GM19463 (cell line): ENCODE data around the gene GLYR1.
A peak's percentile ranks its signal among the peaks of the same experiment; 100 is the strongest.

Experiments used
- ATAC-seq: cut with Tn5 transposase; IDR thresholded peaks from one replicate; pipeline ENCODE4 v1.9.1; 2021; ENCODE audit warnings: mild to moderate bottlenecking, moderate library complexity; ENCODE audit not compliant: unreplicated experiment

Gene GLYR1

GRCh38 chr16:4811773-4812172, 35.3 kb downstream of the GLYR1 start:
- ATAC-seq, result no peak

- ATAC-seq, result no peak
Measured at GRCh38 chr16:4811242-4811641, 35.8 kb downstream of the GLYR1 start.

GRCh38 chr16:4806280-4806679, 40.8 kb downstream of the GLYR1 start:
- no peak for ATAC-seq

GRCh38 chr16:4805231-4805630, 41.9 kb downstream of the GLYR1 start:
- ATAC-seq, result no peak

- no peak for ATAC-seq
Measured at GRCh38 chr16:4803898-4804762, 43.0 kb downstream of the GLYR1 start.

GRCh38 chr16:4803401-4803844, 43.7 kb downstream of the GLYR1 start:
- ATAC-seq, result no peak

- ATAC-seq, result peak; percentile 94
Measured at GRCh38 chr16:4802659-4803287, 44.3 kb downstream of the GLYR1 start.

- ATAC-seq, result peak; percentile 52
Measured at GRCh38 chr16:4801962-4802658, 45.0 kb downstream of the GLYR1 start, which contains the start of gene ROGDI. ROGDI (minus strand) TSS chr16:4802633; CDS start chr16:4802571, 62 bp downstream.

- no peak for ATAC-seq
Measured at GRCh38 chr16:4801051-4801961, 45.8 kb downstream of the GLYR1 start.

GRCh38 chr16:4800290-4801041, 46.6 kb downstream of the GLYR1 start:
- ATAC-seq, result no peak

GRCh38 chr16:4799171-4799855, 47.8 kb downstream of the GLYR1 start:
- ATAC-seq, result no peak

GRCh38 chr16:4798456-4798855, 48.6 kb downstream of the GLYR1 start:
- no peak for ATAC-seq

- no peak for ATAC-seq
Measured at GRCh38 chr16:4797805-4798252, 49.3 kb downstream of the GLYR1 start.

GRCh38 chr16:4796982-4797804, 49.9 kb downstream of the GLYR1 start:
- no peak for ATAC-seq

- ATAC-seq, result no peak
Measured at GRCh38 chr16:4795828-4796572, 51.1 kb downstream of the GLYR1 start.

GRCh38 chr16:4795181-4795827, 51.8 kb downstream of the GLYR1 start, which contains the start of gene SMIM22:
SMIM22 (plus strand) TSS chr16:4795369; CDS start chr16:4795735, 366 bp downstream.
- no peak for ATAC-seq

- no peak for ATAC-seq
Measured at GRCh38 chr16:4792951-4793513, 54.1 kb downstream of the GLYR1 start.
